Upper lobe of right lung (tissue), 1 donor: ENCODE measurements around the gene ROBO2. TPM values are rescaled to one million over a fixed set of nuclear protein-coding genes. Genes with fewer than 3 reads are reported as not detected.
A peak's percentile ranks its signal among the peaks of the same experiment; 100 is the strongest.

Source experiments
- ATAC-seq: fragments of 200-7000 bp; cut with Tn5 transposase; one replicate; pipeline ENCODE4 v1.9.1; 2020; ENCODE audit warnings: mild to moderate bottlenecking, moderate library complexity
- DNase-seq: peaks from one replicate; pipeline ENCODE4 v3.0.0-alpha.2; 2020
- H3K27ac ChIP-seq: fragments of 200-600 bp; one replicate; pipeline ENCODE4 v1.8.0; 2022
- H3K27me3 ChIP-seq: fragments of 200-600 bp; one replicate; pipeline ENCODE4 v1.8.0; 2022; ENCODE audit warnings: mild to moderate bottlenecking
- H3K36me3 ChIP-seq: fragments of 200-600 bp; one replicate; pipeline ENCODE4 v1.8.0; 2022
- H3K4me1 ChIP-seq: fragments of 200-600 bp; one replicate; pipeline ENCODE4 v1.8.0; 2022
- H3K4me3 ChIP-seq: fragments of 200-600 bp; one replicate; pipeline ENCODE4 v1.8.0; 2022; ENCODE audit warnings: mild to moderate bottlenecking
- H3K9me3 ChIP-seq: fragments of 200-600 bp; one replicate; pipeline ENCODE4 v1.8.0; 2022
- intact Hi-C: fragments of 100-400 bp; cut with DNase I; formaldehyde crosslinking; loops from one replicate; pipeline ENCODE4 v1.11.0; 2022
- long read RNA-seq: library from polyadenylated mRNA; unstranded; transcript quantifications from one replicate; pipeline ENCODE4 v2.0.0, GENCODE V29; 2021
- total RNA-seq: library from RNA; stranded (reverse); fragmentation: NEBNext Ultra II Directional; extraction: Animal tissue kit (Norgen Biotek cat#: 25700); gene quantifications from one replicate; pipeline ENCODE4 v1.2.1, GENCODE V29; 2021
- TF ChIP-seq, protein P1 (sequence below): fragments of 200-600 bp; IDR thresholded peaks from one replicate; pipeline ENCODE4 v1.8.0; 2022; ENCODE audit warnings: antibody characterized with exemption
- donor health status: DM: no; HTN: yes; CAD: no; lungs with severe emphysema.

Gene ROBO2, protein sequence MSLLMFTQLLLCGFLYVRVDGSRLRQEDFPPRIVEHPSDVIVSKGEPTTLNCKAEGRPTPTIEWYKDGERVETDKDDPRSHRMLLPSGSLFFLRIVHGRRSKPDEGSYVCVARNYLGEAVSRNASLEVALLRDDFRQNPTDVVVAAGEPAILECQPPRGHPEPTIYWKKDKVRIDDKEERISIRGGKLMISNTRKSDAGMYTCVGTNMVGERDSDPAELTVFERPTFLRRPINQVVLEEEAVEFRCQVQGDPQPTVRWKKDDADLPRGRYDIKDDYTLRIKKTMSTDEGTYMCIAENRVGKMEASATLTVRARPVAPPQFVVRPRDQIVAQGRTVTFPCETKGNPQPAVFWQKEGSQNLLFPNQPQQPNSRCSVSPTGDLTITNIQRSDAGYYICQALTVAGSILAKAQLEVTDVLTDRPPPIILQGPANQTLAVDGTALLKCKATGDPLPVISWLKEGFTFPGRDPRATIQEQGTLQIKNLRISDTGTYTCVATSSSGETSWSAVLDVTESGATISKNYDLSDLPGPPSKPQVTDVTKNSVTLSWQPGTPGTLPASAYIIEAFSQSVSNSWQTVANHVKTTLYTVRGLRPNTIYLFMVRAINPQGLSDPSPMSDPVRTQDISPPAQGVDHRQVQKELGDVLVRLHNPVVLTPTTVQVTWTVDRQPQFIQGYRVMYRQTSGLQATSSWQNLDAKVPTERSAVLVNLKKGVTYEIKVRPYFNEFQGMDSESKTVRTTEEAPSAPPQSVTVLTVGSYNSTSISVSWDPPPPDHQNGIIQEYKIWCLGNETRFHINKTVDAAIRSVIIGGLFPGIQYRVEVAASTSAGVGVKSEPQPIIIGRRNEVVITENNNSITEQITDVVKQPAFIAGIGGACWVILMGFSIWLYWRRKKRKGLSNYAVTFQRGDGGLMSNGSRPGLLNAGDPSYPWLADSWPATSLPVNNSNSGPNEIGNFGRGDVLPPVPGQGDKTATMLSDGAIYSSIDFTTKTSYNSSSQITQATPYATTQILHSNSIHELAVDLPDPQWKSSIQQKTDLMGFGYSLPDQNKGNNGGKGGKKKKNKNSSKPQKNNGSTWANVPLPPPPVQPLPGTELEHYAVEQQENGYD (N-terminal part only)
- 27.1 TPM for total RNA-seq
- long read RNA-seq, partial matches to known transcripts, result 4 of 11 reads
- long read RNA-seq, other reads (novel, unspliced or antisense), result 7 of 11 reads

DNA sequence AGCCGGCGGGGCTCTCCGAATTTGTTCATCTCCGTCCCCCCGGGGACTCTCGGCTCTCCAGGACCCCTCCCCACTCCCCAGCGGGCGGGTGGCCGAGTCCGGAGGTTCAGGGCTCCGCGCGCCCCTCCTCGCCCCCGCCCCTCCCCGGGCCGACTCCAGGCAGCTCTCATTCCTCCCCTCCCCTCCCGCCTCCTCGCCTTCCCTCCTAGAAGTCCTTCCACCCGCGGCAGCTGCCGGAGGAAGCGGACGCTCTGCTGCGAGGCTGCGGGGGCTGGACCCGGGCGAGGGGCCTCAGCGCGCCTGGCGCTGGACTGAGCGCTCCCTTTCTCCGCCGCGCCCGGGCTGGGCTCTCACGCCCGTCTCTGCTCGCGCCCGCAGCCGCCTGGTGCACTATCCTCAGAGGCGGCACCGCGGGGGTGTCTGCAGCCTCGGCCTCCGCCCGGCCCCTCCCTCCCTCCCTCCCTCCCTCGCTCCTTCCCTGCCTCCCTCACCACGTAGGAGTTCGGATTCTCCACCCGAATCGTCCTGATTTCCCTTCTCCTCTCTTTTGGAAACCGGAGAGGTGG is at the start of gene ROBO2:
Gene ROBO2, plus strand, starts transcription at position 494 of the 566 bp plus-strand sequence. CDS start 687 bp downstream, outside the sequence.
- no peaks in the 10 kb centered on the region for H3K4me1 ChIP-seq
- H3K27ac ChIP-seq, result no peak within 1 kb of the TSS
- TF ChIP-seq, protein P1, sequence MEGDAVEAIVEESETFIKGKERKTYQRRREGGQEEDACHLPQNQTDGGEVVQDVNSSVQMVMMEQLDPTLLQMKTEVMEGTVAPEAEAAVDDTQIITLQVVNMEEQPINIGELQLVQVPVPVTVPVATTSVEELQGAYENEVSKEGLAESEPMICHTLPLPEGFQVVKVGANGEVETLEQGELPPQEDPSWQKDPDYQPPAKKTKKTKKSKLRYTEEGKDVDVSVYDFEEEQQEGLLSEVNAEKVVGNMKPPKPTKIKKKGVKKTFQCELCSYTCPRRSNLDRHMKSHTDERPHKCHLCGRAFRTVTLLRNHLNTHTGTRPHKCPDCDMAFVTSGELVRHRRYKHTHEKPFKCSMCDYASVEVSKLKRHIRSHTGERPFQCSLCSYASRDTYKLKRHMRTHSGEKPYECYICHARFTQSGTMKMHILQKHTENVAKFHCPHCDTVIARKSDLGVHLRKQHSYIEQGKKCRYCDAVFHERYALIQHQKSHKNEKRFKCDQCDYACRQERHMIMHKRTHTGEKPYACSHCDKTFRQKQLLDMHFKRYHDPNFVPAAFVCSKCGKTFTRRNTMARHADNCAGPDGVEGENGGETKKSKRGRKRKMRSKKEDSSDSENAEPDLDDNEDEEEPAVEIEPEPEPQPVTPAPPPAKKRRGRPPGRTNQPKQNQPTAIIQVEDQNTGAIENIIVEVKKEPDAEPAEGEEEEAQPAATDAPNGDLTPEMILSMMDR, result no peak
- no peaks in the 10 kb centered on the region for H3K36me3 ChIP-seq
- H3K9me3 ChIP-seq, result no peaks in the 10 kb centered on the region
- ATAC-seq, result peak; percentile 67
- intact Hi-C loops, result loop anchor here (10.0 kb wide), 1 partner anchor 215 kb away; no protein-coding TSS in a partner anchor
- peak within 1 kb of the TSS; percentile 54 for H3K4me3 ChIP-seq
- DNase-seq, result peak; percentile 66
- peaks cover 36% of the 10 kb centered on the region for H3K27me3 ChIP-seq

DNA sequence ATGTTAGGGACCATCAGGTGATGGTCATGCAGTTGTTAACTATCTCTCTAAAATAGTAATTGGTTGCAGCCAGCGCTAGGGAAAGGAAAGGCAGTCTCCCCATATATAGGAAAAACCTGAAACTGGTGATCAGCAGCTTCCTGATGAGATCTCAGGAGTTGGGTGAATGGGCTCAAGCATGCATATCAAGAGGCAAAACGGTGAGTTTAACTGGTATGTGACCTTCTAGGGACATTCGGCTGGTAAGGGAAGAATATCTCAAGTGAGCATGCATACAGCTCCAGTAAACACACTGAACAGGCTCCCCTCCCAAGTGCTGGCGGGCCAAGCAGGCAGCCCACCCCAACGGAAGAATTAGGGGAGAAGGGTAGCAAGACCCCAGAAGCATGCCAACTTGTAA is 49.3 kb upstream of the ROBO2 start:
- Histone ChIP-seq H3K27ac (no peak overlapping the region), H3K4me1 (no peaks in the 10 kb centered on the region), H3K27me3 (no peaks in the 10 kb centered on the region), H3K36me3 (no peaks in the 10 kb centered on the region), H3K9me3 (no peaks in the 10 kb centered on the region), H3K4me3 (no peak overlapping the region)
- DNase-seq (no peak), ATAC-seq (no peak)
- intact Hi-C loops, result no loop called here
- TF ChIP-seq, protein P1, result no peak

GRCh38 chr3:76991165-76991564 is 48.7 kb upstream of the ROBO2 start:
- Histone ChIP-seq H3K27ac (no peak overlapping the region), H3K4me3 (no peak overlapping the region), H3K4me1 (no peaks in the 10 kb centered on the region), H3K9me3 (no peaks in the 10 kb centered on the region), H3K36me3 (no peaks in the 10 kb centered on the region), H3K27me3 (no peaks in the 10 kb centered on the region)
- TF ChIP-seq, protein P1, result no peak
- no peak for ATAC-seq
- intact Hi-C loops, result no loop called here
- DNase-seq, result no peak

GRCh38 chr3:76997733-76998132 is 42.2 kb upstream of the ROBO2 start:
- H3K36me3 ChIP-seq, result no peaks in the 10 kb centered on the region
- H3K4me3 ChIP-seq, result no peak overlapping the region
- TF ChIP-seq, protein P1, result no peak
- H3K27me3 ChIP-seq, result no peaks in the 10 kb centered on the region
- DNase-seq (no peak), ATAC-seq (no peak)
- no peaks in the 10 kb centered on the region for H3K4me1 ChIP-seq
- no peak overlapping the region for H3K27ac ChIP-seq
- intact Hi-C loops, result no loop called here
- no peaks in the 10 kb centered on the region for H3K9me3 ChIP-seq

- Histone ChIP-seq H3K4me3 (no peak overlapping the region), H3K27ac (no peak overlapping the region), H3K9me3 (no peaks in the 10 kb centered on the region), H3K27me3 (no peaks in the 10 kb centered on the region), H3K4me1 (no peaks in the 10 kb centered on the region), H3K36me3 (no peaks in the 10 kb centered on the region)
- TF ChIP-seq, protein P1, result no peak
- ATAC-seq (no peak), DNase-seq (no peak)
- intact Hi-C loops, result no loop called here
These were observed 41.3 kb upstream of the ROBO2 start for GRCh38 chr3:76998555-76998954.
